Mucosa of descending colon (tissue), 3 donors: ENCODE measurements around the gene VPS35. TPM values are rescaled to one million over a fixed set of nuclear protein-coding genes. Genes with fewer than 3 reads are reported as not detected.

Experiments used
- ATAC-seq: fragments of 200-7000 bp; cut with Tn5 transposase; one replicate; pipeline ENCODE4 v1.9.1; 2020; ENCODE audit warnings: mild to moderate bottlenecking, moderate library complexity
- DNase-seq, 3 donors: peaks; one replicate each; pipeline ENCODE4 v3.0.0-alpha.2; 2020
- H3K36me3 ChIP-seq: fragments of 200-600 bp; one replicate; pipeline ENCODE4 v1.8.0; 2021; ENCODE audit warnings: low read depth, mild to moderate bottlenecking
- H3K4me1 ChIP-seq: fragments of 200-600 bp; one replicate; pipeline ENCODE4 v1.8.0; 2021; ENCODE audit warnings: low read depth, mild to moderate bottlenecking
- H3K4me3 ChIP-seq: fragments of 200-600 bp; one replicate; pipeline ENCODE4 v1.8.0; 2021; ENCODE audit warnings: mild to moderate bottlenecking
- H3K9me3 ChIP-seq: fragments of 200-600 bp; one replicate; pipeline ENCODE4 v1.8.0; 2021; ENCODE audit warnings: mild to moderate bottlenecking
- CTCF ChIP-seq: fragments of 200-600 bp; IDR thresholded peaks from one replicate; pipeline ENCODE4 v1.8.0; 2022; ENCODE audit warnings: antibody characterized with exemption, mild to moderate bottlenecking
- intact Hi-C, 2 donors: fragments of 100-400 bp; cut with DNase I in 1 of 2; cut with micrococcal nuclease in 1 of 2; formaldehyde crosslinking; loops; one replicate each; pipeline versions ENCODE4 v1.11.0 to v1.11.1; 2022; cut with DNase I, micrococcal nuclease
- long read RNA-seq, 2 donors: library from polyadenylated mRNA; unstranded; transcript quantifications; one replicate each; pipeline ENCODE4 v2.0.0, GENCODE V29; 2019 to 2021
- total RNA-seq, 3 donors: library from RNA; stranded (reverse); fragmentation: NEBNext Ultra II Directional in 2 of 3; extraction: Animal tissue kit (Norgen Biotek cat#: 25700) in 2 of 3; gene quantifications; one replicate each; pipeline versions ENCODE4 v1.2.1 to v1.2.4, GENCODE V29; 2021 to 2023
- donor health status: DM: no; HTN: no; CAD: no; lungs with moderate emphysema.
- donor health status: DM: no; HTN: no; CAD: no.
- donor health status: DM: no; HTN: yes; CAD: no.

The VPS35 gene
- 10 to 100 TPM; 78.4 to 97.1 (median 84.8) TPM for total RNA-seq
- long read RNA-seq, donor 1, full-length matches to known transcripts = 159 of 184 reads
- long read RNA-seq, donor 1, partial matches to known transcripts = 9 of 184 reads
- long read RNA-seq, donor 1, other reads (novel, unspliced or antisense) = 16 of 184 reads
- long read RNA-seq, donor 2, full-length matches to known transcripts = 43 of 63 reads
- long read RNA-seq, donor 2, partial matches to known transcripts = 16 of 63 reads
- long read RNA-seq, donor 2, other reads (novel, unspliced or antisense) = 4 of 63 reads

GRCh38 chr16:46688654-46689364, at the start of gene VPS35:
Gene VPS35 (minus strand): TSS chr16:46689178. CDS start chr16:46689133, 45 bp downstream.
- intact Hi-C loops = loop anchor here in 1 of 2 donors (5.0 kb wide), 1 partner anchor 143 kb away; the partner anchor contains the start of gene C16orf87
- peaks cover 39% of the 10 kb centered on the region for H3K4me1 ChIP-seq
- peak; percentile 11 for TF ChIP-seq CTCF

GRCh38 chr16:46737621-46738214, 48.7 kb upstream of the VPS35 start:
- intact Hi-C loops = no loop called here
- ATAC-seq = no peak

More at GRCh38 chr16:46688654-46689364, at the start of gene VPS35:
- peak; percentile 99 to 100 (median 100) for DNase-seq
- Histone ChIP-seq H3K9me3 (no peaks in the 10 kb centered on the region), H3K36me3 (no peaks in the 10 kb centered on the region), H3K4me3 (peak within 1 kb of the TSS; percentile 70)
- peak; percentile 92 for ATAC-seq

GRCh38 chr16:46736695-46737094, 47.7 kb upstream of the VPS35 start:
- no peak for TF ChIP-seq CTCF
- Histone ChIP-seq H3K4me3 (no peak overlapping the region), H3K4me1 (no peaks in the 10 kb centered on the region), H3K9me3 (no peaks in the 10 kb centered on the region), H3K36me3 (no peaks in the 10 kb centered on the region)
- intact Hi-C loops = no loop called here
- DNase-seq = no peak
- no peak for ATAC-seq

More at GRCh38 chr16:46737621-46738214, 48.7 kb upstream of the VPS35 start:
- Histone ChIP-seq H3K4me1 (no peaks in the 10 kb centered on the region), H3K9me3 (no peaks in the 10 kb centered on the region), H3K4me3 (no peak overlapping the region), H3K36me3 (no peaks in the 10 kb centered on the region)
- DNase-seq = no peak
- no peak for TF ChIP-seq CTCF

- ATAC-seq = no peak
- no peak for TF ChIP-seq CTCF
- Histone ChIP-seq H3K4me3 (no peak overlapping the region), H3K36me3 (no peaks in the 10 kb centered on the region), H3K9me3 (no peaks in the 10 kb centered on the region), H3K4me1 (no peaks in the 10 kb centered on the region)
- intact Hi-C loops = no loop called here
- no peak for DNase-seq
Measured at GRCh38 chr16:46733319-46733830, 44.4 kb upstream of the VPS35 start.

GRCh38 chr16:46732561-46732960, 43.6 kb upstream of the VPS35 start:
- DNase-seq = no peak
- Histone ChIP-seq H3K4me3 (no peak overlapping the region), H3K4me1 (no peaks in the 10 kb centered on the region), H3K36me3 (no peaks in the 10 kb centered on the region), H3K9me3 (no peaks in the 10 kb centered on the region)
- intact Hi-C loops = no loop called here
- TF ChIP-seq CTCF = no peak
- no peak for ATAC-seq
